ENCODE data around the gene CFAP57. TPM values are rescaled to one million over a fixed set of nuclear protein-coding genes. Genes with fewer than 3 reads are reported as not detected.

The CFAP57 gene
- total RNA-seq, 4 donors from 2014 or later = not detected

- no peaks in the 10 kb centered on the region for H3K36me3 ChIP-seq
- H3K27me3 ChIP-seq = no peaks in the 10 kb centered on the region
- TF ChIP-seq, protein P1, sequence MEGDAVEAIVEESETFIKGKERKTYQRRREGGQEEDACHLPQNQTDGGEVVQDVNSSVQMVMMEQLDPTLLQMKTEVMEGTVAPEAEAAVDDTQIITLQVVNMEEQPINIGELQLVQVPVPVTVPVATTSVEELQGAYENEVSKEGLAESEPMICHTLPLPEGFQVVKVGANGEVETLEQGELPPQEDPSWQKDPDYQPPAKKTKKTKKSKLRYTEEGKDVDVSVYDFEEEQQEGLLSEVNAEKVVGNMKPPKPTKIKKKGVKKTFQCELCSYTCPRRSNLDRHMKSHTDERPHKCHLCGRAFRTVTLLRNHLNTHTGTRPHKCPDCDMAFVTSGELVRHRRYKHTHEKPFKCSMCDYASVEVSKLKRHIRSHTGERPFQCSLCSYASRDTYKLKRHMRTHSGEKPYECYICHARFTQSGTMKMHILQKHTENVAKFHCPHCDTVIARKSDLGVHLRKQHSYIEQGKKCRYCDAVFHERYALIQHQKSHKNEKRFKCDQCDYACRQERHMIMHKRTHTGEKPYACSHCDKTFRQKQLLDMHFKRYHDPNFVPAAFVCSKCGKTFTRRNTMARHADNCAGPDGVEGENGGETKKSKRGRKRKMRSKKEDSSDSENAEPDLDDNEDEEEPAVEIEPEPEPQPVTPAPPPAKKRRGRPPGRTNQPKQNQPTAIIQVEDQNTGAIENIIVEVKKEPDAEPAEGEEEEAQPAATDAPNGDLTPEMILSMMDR (IDR thresholded peaks at IDR 0.05) = no peak
- TF ChIP-seq POLR2A (IDR thresholded peaks at IDR 0.05) = no peak
- peak overlapping the region in 2 of 4 donors; percentile 5 to 54 for H3K27ac ChIP-seq
- no peak overlapping the region for H3K4me3 ChIP-seq
- peaks cover 0 to 25% (median 0%) of the 10 kb centered on the region in 4 donors for H3K4me1 ChIP-seq
- no peak for DNase-seq
- no peaks in the 10 kb centered on the region for H3K9me3 ChIP-seq
These were observed 124.1 kb downstream of the CFAP57 start for GRCh38 chr1:43296207-43296606.

DNA sequence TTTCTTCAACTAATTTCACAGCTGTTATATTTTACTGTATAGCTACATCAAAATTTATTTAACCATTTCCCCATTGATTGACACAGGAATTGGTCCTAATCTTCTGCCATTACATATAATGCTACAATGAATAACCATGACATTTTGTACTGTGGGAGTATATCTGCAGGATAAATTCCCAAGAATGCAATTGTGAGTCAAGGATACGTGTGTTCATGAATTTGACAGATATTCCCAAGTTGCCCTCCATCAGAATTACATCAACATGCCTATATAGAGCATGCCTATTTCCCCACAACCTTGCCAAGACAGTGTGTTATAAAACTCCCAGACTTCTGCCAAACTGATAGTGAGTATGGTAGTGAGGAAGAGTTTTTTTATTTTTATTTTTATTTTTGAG lies 125.9 kb downstream of the CFAP57 start:
- TF ChIP-seq, protein P1 (IDR thresholded peaks at IDR 0.05) = no peak
- no peak for TF ChIP-seq POLR2A (IDR thresholded peaks at IDR 0.05)
- Histone ChIP-seq H3K4me1 (peaks cover 0 to 30% (median 3%) of the 10 kb centered on the region in 4 donors), H3K27ac (no peak overlapping the region), H3K4me3 (no peak overlapping the region), H3K27me3 (no peaks in the 10 kb centered on the region), H3K36me3 (no peaks in the 10 kb centered on the region), H3K9me3 (no peaks in the 10 kb centered on the region)
- DNase-seq = no peak

DNA sequence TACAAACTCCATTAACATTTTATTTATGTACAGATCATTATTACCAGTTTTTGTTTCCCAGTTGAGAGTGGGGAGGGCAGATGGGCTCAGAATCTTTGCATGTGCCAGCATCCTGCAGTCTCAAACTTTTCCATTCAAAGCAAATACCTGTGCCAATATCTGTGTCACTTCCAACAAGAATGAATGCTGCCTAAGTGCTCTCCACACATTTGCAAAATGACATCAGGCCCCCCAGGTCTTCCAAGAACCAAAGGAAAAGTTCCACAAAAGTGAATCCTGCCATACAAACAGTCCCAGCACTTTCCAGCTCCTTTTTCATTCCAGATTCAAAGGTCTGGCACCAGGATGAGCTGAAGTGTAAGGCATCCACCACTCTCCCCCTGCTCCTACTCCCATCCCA lies 127.0 kb downstream of the CFAP57 start:
- no peaks in the 10 kb centered on the region for H3K27me3 ChIP-seq
- no peak overlapping the region for H3K4me3 ChIP-seq
- H3K4me1 ChIP-seq = peaks cover 0 to 33% (median 4%) of the 10 kb centered on the region in 4 donors
- peak overlapping the region in 1 of 4 donors; percentile 27 for H3K27ac ChIP-seq
- H3K36me3 ChIP-seq = no peaks in the 10 kb centered on the region
- H3K9me3 ChIP-seq = no peaks in the 10 kb centered on the region
- TF ChIP-seq POLR2A (IDR thresholded peaks at IDR 0.05) = no peak
- TF ChIP-seq, protein P1 (IDR thresholded peaks at IDR 0.05) = no peak
- DNase-seq = no peak

- DNase-seq = no peak
- Histone ChIP-seq H3K27me3 (no peaks in the 10 kb centered on the region), H3K4me1 (peaks cover 0 to 24% (median 4%) of the 10 kb centered on the region in 4 donors), H3K36me3 (no peaks in the 10 kb centered on the region), H3K27ac (peak within 1 kb of the TSS in 2 of 4 donors; percentile 27 to 30), H3K9me3 (no peaks in the 10 kb centered on the region), H3K4me3 (peak within 1 kb of the TSS in 1 of 4 donors; percentile 15)
- TF ChIP-seq POLR2A (IDR thresholded peaks at IDR 0.05) = no peak
- TF ChIP-seq, protein P1 (IDR thresholded peaks at IDR 0.05) = no peak
These were observed 128.4 kb downstream of the CFAP57 start, which contains the start of gene TIE1 for GRCh38 chr1:43300378-43301094. TSS of gene TIE1 (plus strand) at chr1:43300982. CDS start at chr1:43301072, 90 bp downstream.

DNA sequence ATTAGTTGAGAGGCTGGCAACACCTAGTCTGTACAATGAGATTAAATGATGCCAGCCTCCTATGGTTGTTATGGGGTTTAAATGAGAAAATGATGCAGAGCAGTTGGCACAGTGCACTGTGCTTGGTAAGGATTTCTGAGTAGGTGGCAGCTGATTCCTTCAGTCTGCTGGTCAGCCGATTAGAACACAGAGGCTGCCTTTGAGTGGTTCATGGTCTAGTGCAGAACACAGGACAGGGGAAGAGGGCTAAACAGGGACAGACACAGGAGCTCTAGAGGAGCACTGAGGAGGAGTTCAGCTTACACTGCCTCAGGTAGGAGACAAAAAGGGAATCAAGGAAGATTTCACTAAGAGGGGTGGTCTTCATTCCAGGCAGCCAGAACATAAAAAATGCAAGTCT lies 130.1 kb downstream of the CFAP57 start:
- H3K4me1 ChIP-seq = peaks cover 0 to 20% (median 4%) of the 10 kb centered on the region in 4 donors
- no peaks in the 10 kb centered on the region for H3K9me3 ChIP-seq
- H3K36me3 ChIP-seq = no peaks in the 10 kb centered on the region
- no peak overlapping the region for H3K4me3 ChIP-seq
- no peak for DNase-seq
- H3K27ac ChIP-seq = peak overlapping the region in 2 of 4 donors; percentile 30 to 75
- TF ChIP-seq, protein P1 (IDR thresholded peaks at IDR 0.05) = no peak
- no peaks in the 10 kb centered on the region for H3K27me3 ChIP-seq

All from Peyer's patch (tissue), 4 donors.